SK-MEL-5 (cell line): Measurements from ENCODE around the gene CHRM2. TPM values are rescaled to one million over a fixed set of nuclear protein-coding genes. Genes with fewer than 3 reads are reported as not detected.

Experiments used
- DNase-seq: peaks from one replicate; pipeline ENCODE4 v3.0.0-alpha.2; 2016; ENCODE audit warnings: low read depth, low spot score
- in situ Hi-C: cut with HindIII; loops from 2 replicates; pipeline ENCODE4 v1.10.0; 2016; ENCODE audit warnings: low sequenced_read_pairs, high pct_unique_total_duplicates, low pct_unique_long_range_greater_than_20kb
- total RNA-seq: library from RNA; depleted of rRNA; stranded (reverse); fragments of >200 nt; shearing (Covaris generic); gene quantifications from 2 replicates; pipeline ENCODE4 v1.2.3, GENCODE V29; 2014

The CHRM2 gene
- total RNA-seq, 1 experiment from 2014 or later: 0.05 TPM

GRCh38 chr7:137001041-137001440, 132.6 kb downstream of the CHRM2 start:
- DNase-seq: no peak
- in situ Hi-C loops: no loop called here

- no peak for DNase-seq
- in situ Hi-C loops: no loop called here
Observed at GRCh38 chr7:137001478-137001877, 133.0 kb downstream of the CHRM2 start.

GRCh38 chr7:137003086-137003485, 134.6 kb downstream of the CHRM2 start:
- in situ Hi-C loops: no loop called here
- DNase-seq: no peak

GRCh38 chr7:137003566-137003965, 135.1 kb downstream of the CHRM2 start:
- DNase-seq: no peak
- in situ Hi-C loops: no loop called here

DNA sequence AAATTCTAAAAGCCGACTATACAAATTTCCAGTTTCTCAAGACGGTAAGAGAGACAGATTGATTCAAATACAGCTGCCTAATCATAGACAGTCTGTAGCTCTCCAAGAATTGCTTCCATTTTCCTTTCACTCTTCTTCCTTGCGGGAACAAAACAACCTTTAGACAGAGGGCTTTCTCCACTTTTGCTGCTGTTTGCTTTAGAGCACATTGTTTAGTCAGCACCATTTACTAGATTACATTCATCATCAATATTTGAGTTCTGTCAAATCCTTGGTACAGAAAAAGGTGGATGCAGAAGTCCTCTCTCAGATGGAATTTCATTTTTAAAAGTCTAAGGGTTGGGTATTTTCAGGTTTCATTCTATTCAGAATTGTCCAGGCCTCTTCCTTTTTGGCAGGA, 137.4 kb downstream of the CHRM2 start:
- in situ Hi-C loops: no loop called here
- DNase-seq: no peak

GRCh38 chr7:137006293-137006692, 137.8 kb downstream of the CHRM2 start:
- in situ Hi-C loops: no loop called here
- no peak for DNase-seq

- in situ Hi-C loops: no loop called here
Observed at GRCh38 chr7:137007001-137007694, 138.7 kb downstream of the CHRM2 start.

GRCh38 chr7:137009404-137009803, 141.0 kb downstream of the CHRM2 start:
- in situ Hi-C loops: no loop called here
- DNase-seq: no peak

More at GRCh38 chr7:137007001-137007694, 138.7 kb downstream of the CHRM2 start:
- no peak for DNase-seq

DNA sequence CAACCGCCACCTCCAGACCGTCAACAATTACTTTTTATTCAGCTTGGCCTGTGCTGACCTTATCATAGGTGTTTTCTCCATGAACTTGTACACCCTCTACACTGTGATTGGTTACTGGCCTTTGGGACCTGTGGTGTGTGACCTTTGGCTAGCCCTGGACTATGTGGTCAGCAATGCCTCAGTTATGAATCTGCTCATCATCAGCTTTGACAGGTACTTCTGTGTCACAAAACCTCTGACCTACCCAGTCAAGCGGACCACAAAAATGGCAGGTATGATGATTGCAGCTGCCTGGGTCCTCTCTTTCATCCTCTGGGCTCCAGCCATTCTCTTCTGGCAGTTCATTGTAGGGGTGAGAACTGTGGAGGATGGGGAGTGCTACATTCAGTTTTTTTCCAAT, 146.6 kb downstream of the CHRM2 start:
- DNase-seq: no peak
- in situ Hi-C loops: no loop called here

DNA sequence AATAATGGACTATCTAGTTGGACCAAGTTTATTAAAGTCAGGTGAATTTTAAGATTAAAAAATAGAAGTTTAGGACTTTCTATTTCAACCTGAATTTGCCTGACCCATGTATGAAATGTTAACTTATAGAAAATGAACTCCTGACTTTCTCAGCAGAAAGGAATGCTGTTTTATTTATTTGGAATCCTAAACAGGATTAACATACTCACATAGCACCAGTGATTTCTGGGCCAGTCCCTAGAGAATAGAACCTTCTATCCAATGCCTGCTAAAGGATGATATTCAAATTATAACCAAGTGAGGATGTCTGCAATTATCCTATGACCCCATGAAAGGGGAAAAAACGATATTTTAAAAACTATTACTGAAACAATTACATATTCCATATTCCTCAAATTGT, 148.8 kb downstream of the CHRM2 start:
- in situ Hi-C loops: no loop called here
- no peak for DNase-seq

DNA sequence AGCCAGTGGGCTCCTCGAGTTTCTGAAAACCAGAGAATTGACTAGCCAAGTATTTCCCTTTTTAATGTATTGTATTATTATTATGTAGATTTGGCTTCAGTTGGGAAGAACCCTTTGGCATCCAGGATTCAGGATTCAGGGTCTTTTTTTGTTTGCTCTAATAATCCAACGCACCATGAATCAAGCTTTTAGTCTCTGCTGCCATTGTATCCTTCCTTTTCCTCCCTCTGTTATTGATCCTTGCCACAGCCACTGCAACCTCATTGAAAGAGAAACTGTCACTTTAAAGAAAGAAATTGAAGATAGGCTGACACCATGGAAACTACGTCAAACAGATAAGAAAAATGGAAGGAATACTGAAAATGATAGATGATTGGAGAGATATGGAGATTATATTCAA, 150.0 kb downstream of the CHRM2 start:
- in situ Hi-C loops: no loop called here
- DNase-seq: no peak

DNA sequence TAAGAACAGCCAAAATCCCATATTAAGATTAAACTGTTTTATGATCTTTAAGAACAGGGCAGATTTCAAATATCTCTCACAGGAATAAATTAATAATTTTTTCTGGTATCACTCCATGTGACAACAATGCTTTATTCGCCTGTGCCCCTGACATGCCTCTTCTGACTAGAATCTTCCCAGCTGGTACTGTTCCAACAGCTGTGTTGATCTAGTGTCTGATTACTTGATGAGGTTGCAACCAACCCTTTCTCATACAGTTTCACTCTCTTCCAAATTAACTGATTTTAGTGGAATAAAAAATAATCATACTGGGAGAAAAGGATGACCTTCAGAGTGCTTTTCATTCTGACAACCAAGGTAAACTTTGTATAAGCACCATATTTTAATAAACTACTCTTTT, 151.9 kb downstream of the CHRM2 start:
- no peak for DNase-seq

DNA sequence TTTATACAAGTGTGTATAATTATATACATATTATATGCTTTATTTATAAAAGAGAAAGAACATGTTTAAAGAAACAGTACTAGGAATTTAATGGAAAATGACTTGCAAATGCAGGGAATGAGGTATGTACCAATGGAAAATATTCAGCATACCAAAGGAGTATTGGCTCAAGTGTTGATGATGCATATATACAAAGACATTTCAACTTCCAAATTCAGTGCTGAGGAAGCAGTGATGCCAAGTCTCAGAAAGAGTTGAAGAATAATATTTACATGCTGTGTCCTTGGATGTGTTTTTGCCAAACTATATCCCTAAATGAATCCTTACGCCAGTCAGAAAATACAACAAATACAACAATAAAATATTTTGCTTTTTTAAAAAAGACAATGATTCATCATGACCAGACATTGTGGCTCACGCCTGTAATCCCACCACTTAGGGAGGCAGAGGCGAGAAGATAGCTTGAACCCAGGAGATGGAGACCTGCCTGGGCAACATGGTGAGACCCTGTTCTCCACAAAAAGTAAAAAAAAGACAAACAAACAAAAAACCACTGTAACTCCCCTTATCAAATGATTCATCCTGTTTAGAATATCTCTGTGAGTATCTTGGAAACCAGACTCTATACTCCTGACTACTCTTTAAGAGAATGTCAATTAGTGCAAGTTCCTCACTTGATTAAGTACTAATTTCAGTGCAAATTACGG, 157.2 kb downstream of the CHRM2 start:
- no peak for DNase-seq

More for the DNA sequence above, 151.9 kb downstream of the CHRM2 start:
- in situ Hi-C loops: no loop called here

DNA sequence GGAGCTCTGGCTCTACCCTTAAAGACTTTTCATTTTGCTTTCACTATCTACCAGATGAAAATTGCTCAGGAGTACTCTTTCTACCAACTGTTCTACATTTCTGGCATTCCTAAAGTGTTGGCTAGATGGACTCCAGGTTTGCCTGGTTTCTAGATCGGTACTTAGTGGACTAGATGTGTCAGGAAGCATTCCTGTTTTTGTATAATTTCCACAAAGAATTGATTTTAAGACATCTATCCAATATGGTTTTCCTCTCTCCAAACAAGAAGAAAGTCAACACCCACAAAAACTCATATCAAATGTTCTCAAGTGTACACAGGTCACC, 157.7 kb downstream of the CHRM2 start:
- DNase-seq: no peak
- in situ Hi-C loops: no loop called here

More for the DNA sequence above, 157.2 kb downstream of the CHRM2 start:
- in situ Hi-C loops: no loop called here

DNA sequence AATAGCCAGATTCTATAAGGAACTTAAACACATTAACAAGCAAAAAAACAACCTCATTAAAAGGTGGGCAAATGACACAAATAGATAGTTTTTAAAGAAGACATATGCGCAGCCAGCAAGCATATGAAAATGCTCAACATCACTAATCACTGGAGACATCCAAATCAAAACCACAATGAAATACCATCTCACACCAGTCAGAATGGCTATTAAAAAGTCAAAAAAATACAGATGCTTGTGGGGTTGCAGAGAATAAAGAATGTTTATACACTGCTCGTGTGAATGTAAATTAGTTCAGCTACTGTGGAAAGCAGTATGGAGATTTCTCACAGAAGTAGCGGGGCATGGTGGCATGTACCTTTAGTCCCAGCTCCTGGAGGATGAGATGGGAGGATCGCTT, 164.0 kb downstream of the CHRM2 start:
- DNase-seq: no peak
- in situ Hi-C loops: no loop called here

DNA sequence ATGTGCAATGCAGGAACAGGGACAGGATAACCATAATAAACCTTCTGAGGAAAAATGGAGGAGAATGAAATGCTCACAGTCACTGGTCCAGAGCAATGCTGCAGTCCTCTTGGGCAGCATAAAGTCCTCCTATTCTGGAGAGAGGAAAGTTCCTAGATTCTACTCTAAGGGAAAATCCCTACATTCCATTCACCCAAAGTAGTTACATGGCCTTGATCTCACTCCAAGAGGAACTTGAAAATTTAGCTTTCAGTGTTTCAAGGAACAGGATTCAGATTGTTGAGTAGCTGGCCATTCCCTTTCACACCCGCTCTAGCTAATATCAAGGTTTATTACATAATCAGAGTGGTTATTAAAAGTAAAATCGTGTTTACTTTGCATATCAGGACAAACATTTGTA, 168.3 kb downstream of the CHRM2 start:
- in situ Hi-C loops: no loop called here
- no peak for DNase-seq

DNA sequence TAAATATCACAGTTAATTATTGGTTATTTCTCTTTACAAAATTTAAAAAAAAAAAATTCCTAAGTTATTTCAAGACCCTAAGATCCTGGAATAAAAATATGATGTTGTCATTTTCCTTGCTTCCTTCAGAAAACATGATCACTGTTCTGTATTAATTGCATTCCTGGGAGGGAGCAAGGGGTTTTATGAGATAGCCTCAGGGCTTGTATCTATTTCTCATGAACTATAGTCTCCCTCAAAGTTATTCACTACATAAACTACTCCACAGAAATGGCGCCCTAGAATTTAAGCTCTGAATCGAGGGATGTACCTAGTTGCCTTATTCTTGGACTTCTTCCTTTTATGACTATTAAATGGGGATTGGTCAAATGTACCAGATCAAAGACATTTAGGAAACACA, 170.3 kb downstream of the CHRM2 start:
- no peak for DNase-seq
- in situ Hi-C loops: no loop called here

GRCh38 chr7:137040745-137041144, 172.3 kb downstream of the CHRM2 start:
- in situ Hi-C loops: no loop called here
- no peak for DNase-seq

DNA sequence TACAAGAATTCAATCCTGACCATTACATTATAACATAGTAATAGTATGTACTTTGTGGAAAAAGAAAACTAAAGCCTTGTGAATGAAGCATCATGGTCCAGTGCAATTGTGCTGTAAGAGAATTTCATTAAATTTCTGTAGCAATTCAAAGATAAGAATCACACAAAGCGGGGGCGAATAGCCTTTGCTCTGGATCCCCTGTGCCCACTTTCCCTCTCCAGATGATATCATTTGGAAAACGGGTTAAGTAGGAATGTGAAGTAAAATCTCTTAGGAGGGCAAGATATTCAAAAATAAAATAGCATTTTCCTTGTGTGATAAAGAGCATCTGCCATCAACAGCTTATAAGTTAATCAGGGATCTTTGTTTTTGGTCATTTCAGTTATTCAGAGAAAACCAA, 177.1 kb downstream of the CHRM2 start:
- in situ Hi-C loops: no loop called here
- DNase-seq: no peak
